ENCODE results near the gene THADA.

Gene THADA

DNA sequence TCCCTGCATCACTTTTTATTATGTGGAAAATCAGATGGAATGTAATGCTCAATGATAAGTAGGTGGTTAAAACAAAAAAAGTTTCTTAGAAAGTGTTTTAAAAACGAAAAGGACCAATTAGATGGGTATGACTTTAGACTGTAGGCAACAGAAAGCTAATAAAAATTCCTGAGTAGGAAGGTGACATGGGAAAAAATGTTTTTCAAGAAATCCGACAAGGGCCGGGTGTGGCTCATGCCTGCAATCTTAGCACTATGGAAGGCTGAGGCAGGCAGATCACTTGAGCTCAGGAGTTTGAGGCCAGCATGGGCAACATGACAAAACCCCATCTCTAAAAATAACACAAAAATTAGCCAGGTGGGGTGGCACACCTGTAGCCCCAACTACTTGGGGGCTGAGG is 126.1 kb downstream of the THADA start:
- no peaks in the 10 kb centered on the region for H3F3A ChIP-seq (ENCODE audit: insufficient read depth, low read length)
- no peak overlapping the region for H3K4me3 ChIP-seq (ENCODE audit: low read depth, low read length, poor library complexity, severe bottlenecking)
- no peaks in the 10 kb centered on the region for H3K9me3 ChIP-seq (ENCODE audit: low read length)
- no peak overlapping the region for H2AFZ ChIP-seq (ENCODE audit: low read length)
- no peak overlapping the region for H3K4me2 ChIP-seq (ENCODE audit: low read length)
- H3K79me2 ChIP-seq (ENCODE audit: insufficient read depth, low read length), result no peaks in the 10 kb centered on the region
- H3K9me2 ChIP-seq (ENCODE audit: low read depth, low read length), result no peaks in the 10 kb centered on the region
- no peak for TF ChIP-seq EZH2 (IDR thresholded peaks at IDR 0.05; ENCODE audit: borderline replicate concordance, low read length)
- TF ChIP-seq, protein P1, sequence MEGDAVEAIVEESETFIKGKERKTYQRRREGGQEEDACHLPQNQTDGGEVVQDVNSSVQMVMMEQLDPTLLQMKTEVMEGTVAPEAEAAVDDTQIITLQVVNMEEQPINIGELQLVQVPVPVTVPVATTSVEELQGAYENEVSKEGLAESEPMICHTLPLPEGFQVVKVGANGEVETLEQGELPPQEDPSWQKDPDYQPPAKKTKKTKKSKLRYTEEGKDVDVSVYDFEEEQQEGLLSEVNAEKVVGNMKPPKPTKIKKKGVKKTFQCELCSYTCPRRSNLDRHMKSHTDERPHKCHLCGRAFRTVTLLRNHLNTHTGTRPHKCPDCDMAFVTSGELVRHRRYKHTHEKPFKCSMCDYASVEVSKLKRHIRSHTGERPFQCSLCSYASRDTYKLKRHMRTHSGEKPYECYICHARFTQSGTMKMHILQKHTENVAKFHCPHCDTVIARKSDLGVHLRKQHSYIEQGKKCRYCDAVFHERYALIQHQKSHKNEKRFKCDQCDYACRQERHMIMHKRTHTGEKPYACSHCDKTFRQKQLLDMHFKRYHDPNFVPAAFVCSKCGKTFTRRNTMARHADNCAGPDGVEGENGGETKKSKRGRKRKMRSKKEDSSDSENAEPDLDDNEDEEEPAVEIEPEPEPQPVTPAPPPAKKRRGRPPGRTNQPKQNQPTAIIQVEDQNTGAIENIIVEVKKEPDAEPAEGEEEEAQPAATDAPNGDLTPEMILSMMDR (IDR thresholded peaks at IDR 0.05; ENCODE audit: low read length), result no peak
- no peaks in the 10 kb centered on the region for H3K27me3 ChIP-seq (ENCODE audit: insufficient read depth, low read length)
- no peaks in the 10 kb centered on the region for H3K4me1 ChIP-seq (ENCODE audit: insufficient read depth, low read length, severe bottlenecking)
- no peak overlapping the region for H3K9ac ChIP-seq (ENCODE audit: low read length)
- no peaks in the 10 kb centered on the region for H4K20me1 ChIP-seq (ENCODE audit: insufficient read depth, low read length)
- no peaks in the 10 kb centered on the region for H3K36me3 ChIP-seq (ENCODE audit: insufficient read depth, low read length)
- H3K27ac ChIP-seq (ENCODE audit: low read depth, low read length, poor library complexity, severe bottlenecking), result no peak overlapping the region

DNA sequence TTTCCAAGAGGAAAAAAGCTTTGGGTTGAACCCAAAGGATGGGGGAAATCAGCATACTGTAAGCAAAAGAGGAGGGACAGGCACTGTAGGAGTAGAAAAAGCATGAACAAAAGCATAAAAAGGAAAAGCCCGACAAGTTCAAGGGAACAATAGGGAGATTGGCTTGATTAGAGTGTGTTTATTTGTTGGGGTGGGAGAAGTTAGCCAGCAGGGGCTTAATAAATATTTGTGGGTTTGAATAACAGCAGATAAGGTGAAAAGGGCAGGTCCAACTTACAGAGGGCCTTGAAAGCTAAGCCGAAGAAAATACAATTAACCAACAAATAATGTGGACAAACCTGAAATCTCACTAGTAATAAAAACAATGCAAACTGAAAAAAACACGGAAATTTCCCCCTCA is 126.7 kb downstream of the THADA start:
- H3K9me2 ChIP-seq (ENCODE audit: low read depth, low read length), result no peaks in the 10 kb centered on the region
- no peaks in the 10 kb centered on the region for H4K20me1 ChIP-seq (ENCODE audit: insufficient read depth, low read length)
- no peaks in the 10 kb centered on the region for H3K9me3 ChIP-seq (ENCODE audit: low read length)
- H3K79me2 ChIP-seq (ENCODE audit: insufficient read depth, low read length), result no peaks in the 10 kb centered on the region
- H2AFZ ChIP-seq (ENCODE audit: low read length), result no peak overlapping the region
- TF ChIP-seq EZH2 (IDR thresholded peaks at IDR 0.05; ENCODE audit: borderline replicate concordance, low read length), result no peak
- TF ChIP-seq, protein P1 (IDR thresholded peaks at IDR 0.05; ENCODE audit: low read length), result no peak
- no peak overlapping the region for H3K9ac ChIP-seq (ENCODE audit: low read length)
- H3K36me3 ChIP-seq (ENCODE audit: insufficient read depth, low read length), result no peaks in the 10 kb centered on the region
- no peaks in the 10 kb centered on the region for H3K27me3 ChIP-seq (ENCODE audit: insufficient read depth, low read length)
- H3K27ac ChIP-seq (ENCODE audit: low read depth, low read length, poor library complexity, severe bottlenecking), result no peak overlapping the region
- H3K4me2 ChIP-seq (ENCODE audit: low read length), result no peak overlapping the region
- H3K4me1 ChIP-seq (ENCODE audit: insufficient read depth, low read length, severe bottlenecking), result no peaks in the 10 kb centered on the region
- H3F3A ChIP-seq (ENCODE audit: insufficient read depth, low read length), result no peaks in the 10 kb centered on the region
- no peak overlapping the region for H3K4me3 ChIP-seq (ENCODE audit: low read depth, low read length, poor library complexity, severe bottlenecking)

DNA sequence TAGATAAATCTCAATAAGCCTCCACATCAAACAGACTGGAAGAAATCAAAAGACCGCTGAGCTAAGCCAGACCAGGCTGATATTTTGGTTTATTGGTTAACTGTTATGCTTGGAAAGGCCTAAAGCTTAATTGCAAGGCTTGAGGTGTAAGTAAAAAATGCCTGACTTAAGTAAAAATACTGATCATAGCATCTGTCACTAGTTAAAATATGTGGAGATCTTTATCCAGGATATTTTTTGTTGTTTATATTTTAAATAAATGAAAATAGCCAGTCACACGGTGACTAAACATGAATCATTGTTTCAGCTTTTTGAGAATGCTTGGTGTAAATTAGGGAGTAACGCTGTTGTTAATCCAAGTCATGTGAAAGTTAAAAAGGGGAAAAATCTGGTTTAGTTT is 127.9 kb downstream of the THADA start:
- Histone ChIP-seq H3K9me3 (ENCODE audit: low read length) (no peaks in the 10 kb centered on the region), H3K79me2 (ENCODE audit: insufficient read depth, low read length) (no peaks in the 10 kb centered on the region), H3F3A (ENCODE audit: insufficient read depth, low read length) (no peaks in the 10 kb centered on the region), H3K36me3 (ENCODE audit: insufficient read depth, low read length) (no peaks in the 10 kb centered on the region), H3K4me3 (ENCODE audit: low read depth, low read length, poor library complexity, severe bottlenecking) (no peak overlapping the region), H3K27ac (ENCODE audit: low read depth, low read length, poor library complexity, severe bottlenecking) (no peak overlapping the region), H3K4me2 (ENCODE audit: low read length) (no peak overlapping the region), H4K20me1 (ENCODE audit: insufficient read depth, low read length) (no peaks in the 10 kb centered on the region), H3K27me3 (ENCODE audit: insufficient read depth, low read length) (no peaks in the 10 kb centered on the region), H3K9ac (ENCODE audit: low read length) (no peak overlapping the region), H3K4me1 (ENCODE audit: insufficient read depth, low read length, severe bottlenecking) (peaks cover 5% of the 10 kb centered on the region), H2AFZ (ENCODE audit: low read length) (no peak overlapping the region), H3K9me2 (ENCODE audit: low read depth, low read length) (no peaks in the 10 kb centered on the region)
- no peak for TF ChIP-seq EZH2 (IDR thresholded peaks at IDR 0.05; ENCODE audit: borderline replicate concordance, low read length)
- TF ChIP-seq, protein P1 (IDR thresholded peaks at IDR 0.05; ENCODE audit: low read length), result no peak
